VCaP (cell line): ENCODE measurements around the gene CREBL2.
"Not testable (repeated sequence)": the region's sequence is repeated elsewhere in the genome, so short reads cannot be mapped to it uniquely, and the experiment has no call there.

ENCODE experiments used
- H3K27ac ChIP-seq: fragments of 450-650 bp; 2 replicates; pipeline ENCODE4 v1.5.1; 2017
- TF ChIP-seq, protein P1 (sequence below): fragments of 450-650 bp; conservative IDR thresholded peaks from 2 replicates; pipeline ENCODE4 v1.5.1; 2017; ENCODE audit warnings: mild to moderate bottlenecking, moderate library complexity

Gene CREBL2

DNA sequence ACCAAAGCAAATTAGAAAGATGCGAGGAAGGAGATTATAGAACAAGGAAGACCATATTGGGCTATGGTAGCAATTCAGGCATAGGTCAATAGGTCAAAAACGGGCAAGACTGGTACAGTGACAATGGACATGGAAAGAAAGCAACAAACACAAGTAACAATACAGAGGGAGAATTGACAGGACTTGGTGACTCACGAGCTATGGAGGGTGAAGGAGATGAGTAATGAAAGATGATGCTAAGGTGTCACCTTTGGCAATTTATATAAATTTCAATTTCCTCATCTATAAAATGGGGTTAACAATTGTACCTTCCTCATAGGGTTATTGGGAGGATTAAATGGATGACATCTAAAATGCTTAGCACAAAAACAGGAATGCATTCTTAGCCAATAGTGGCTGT is 33.9 kb upstream of the CREBL2 start:
- no peak overlapping the region for H3K27ac ChIP-seq
- TF ChIP-seq, protein P1, sequence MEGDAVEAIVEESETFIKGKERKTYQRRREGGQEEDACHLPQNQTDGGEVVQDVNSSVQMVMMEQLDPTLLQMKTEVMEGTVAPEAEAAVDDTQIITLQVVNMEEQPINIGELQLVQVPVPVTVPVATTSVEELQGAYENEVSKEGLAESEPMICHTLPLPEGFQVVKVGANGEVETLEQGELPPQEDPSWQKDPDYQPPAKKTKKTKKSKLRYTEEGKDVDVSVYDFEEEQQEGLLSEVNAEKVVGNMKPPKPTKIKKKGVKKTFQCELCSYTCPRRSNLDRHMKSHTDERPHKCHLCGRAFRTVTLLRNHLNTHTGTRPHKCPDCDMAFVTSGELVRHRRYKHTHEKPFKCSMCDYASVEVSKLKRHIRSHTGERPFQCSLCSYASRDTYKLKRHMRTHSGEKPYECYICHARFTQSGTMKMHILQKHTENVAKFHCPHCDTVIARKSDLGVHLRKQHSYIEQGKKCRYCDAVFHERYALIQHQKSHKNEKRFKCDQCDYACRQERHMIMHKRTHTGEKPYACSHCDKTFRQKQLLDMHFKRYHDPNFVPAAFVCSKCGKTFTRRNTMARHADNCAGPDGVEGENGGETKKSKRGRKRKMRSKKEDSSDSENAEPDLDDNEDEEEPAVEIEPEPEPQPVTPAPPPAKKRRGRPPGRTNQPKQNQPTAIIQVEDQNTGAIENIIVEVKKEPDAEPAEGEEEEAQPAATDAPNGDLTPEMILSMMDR, result no peak

DNA sequence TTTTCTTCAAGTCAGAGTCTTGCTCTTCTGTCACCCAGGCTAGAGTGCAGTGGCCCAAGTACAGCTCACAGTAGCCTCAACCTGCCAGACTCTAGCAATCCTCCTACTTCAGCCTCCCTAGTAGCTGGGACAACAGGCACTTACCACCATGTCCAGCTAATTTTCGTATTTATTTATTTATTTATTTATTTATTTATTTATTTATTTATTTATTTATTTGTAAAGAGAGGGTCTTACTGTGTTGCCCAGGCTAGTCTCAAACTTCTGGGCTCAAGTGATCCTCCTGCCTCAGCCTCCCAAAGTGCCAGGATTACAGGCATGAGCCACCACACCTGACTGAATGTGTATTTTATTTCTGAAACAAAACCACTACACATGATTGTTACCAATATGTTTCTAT is 31.0 kb upstream of the CREBL2 start:
- H3K27ac ChIP-seq, result not testable (repeated sequence)

DNA sequence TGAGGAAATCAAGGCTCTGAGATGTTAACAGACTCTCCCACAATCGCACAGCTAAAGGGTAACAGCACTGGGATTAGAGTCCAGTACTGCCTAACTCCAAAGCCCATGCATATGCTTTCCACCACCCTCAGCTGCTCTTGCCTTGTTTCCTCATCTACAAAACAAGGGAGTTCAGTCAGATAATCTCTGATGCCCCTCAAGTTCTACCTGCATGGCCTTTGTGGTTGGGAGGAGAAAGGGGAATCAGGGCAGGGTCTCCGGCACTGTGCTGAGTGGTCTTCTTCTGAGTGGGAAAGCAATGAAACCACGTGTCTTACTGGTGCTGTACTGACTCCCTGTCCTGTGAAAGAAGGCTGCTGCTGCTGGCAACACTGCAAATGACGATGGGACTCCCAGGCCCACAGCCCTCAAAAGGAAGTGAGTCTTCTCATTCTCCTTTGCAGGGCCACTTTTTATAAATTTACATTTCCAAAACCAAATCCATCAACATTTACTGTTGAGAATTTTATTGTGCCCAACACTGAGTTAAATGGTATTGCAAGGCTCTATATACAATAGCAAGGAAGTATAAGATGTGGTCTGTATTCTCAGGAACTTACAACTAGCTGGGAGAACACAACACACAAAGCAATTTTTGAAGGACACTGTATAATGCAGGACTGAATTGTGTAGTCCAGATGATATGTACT is 29.3 kb upstream of the CREBL2 start:
- TF ChIP-seq, protein P1, result no peak
- no peak overlapping the region for H3K27ac ChIP-seq

DNA sequence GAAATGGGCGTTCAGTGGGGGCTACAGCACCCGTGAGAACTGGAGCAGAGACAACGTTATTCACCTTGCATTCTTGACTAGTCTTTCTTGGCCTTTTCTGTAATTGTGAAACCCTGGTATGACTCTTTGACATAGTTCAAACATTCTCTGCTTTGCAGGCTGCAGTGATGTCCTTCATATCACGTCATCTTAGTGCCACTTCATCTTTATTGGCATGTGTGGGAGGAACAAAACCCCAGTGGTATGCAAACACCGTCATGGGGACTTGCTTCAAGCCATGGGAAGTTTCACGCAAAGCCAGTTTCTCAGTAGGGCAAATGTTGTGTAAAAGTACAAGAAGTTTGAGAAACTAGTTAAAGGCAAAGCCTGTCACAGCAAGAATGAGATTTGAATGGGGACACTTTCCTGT is 28.8 kb upstream of the CREBL2 start:
- H3K27ac ChIP-seq, result no peak overlapping the region
- TF ChIP-seq, protein P1, result no peak

DNA sequence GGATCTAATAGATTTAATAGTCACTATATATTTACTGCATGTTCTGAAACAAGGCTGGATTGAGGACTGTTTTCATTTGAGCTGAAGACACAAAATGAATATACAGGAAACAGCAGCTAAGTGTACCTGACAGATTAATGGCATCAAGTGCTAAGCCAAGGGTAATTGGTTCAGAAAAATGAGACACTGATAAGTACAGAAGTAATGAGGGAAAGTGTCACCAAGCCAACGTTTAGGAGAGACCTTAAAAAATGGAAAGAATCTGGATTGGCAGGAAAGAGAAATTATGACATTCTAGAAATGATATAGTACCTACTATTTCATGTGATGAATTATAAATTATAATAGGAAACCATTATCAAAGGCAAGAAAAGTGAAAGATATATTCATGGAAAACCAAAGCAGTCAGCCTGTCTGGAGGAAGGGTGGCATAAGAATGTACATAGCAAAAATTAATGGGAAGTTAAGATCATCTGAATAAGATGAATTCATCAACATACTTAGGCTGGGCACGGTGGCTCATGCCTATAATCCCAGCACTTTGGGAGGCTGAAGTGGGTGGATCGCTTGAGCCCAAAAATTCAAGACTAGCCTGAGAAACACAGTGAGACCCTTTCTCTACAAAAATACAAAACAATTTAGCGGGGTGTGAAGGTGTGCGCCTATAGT is 28.0 kb upstream of the CREBL2 start:
- TF ChIP-seq, protein P1, result no peak
- peak overlapping the region; percentile 96; the same call in 1 of the 2 replicates for H3K27ac ChIP-seq

DNA sequence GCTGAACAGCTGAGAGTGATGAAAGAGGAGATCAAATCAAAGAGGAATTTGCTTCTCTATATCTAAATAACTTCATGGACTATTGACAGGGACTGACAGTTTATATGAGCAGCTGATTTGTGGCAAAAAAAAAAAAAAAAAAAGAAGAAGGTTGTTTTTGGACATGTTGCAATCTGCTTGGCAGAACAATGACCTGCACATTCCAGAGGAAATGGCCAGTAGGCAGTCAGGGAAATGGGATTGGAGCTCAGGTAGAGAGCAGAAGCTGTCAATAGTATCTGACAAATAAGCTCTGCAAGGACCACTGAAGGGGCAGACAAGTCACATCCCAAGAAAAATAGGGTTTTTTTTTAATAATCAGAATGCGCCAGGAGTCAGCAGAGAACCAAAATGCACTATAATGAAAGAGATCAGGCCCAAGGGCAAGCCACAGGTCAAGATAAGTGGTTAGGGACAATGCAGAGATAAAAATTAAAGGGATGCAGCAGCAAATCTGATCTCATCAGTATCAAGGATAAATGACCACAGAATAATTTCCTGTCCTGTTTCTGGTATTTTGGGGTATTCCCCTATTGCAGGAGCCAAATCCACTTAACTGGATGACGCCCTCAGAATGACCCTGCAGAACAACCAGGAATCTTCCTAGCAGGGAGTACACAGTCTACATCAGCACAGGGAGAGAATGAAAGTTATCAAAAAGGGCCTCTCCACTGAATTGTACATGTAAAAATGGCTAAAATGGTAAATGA is 26.4 kb upstream of the CREBL2 start:
- TF ChIP-seq, protein P1, result no peak
- H3K27ac ChIP-seq, result peak overlapping the region; percentile 96

DNA sequence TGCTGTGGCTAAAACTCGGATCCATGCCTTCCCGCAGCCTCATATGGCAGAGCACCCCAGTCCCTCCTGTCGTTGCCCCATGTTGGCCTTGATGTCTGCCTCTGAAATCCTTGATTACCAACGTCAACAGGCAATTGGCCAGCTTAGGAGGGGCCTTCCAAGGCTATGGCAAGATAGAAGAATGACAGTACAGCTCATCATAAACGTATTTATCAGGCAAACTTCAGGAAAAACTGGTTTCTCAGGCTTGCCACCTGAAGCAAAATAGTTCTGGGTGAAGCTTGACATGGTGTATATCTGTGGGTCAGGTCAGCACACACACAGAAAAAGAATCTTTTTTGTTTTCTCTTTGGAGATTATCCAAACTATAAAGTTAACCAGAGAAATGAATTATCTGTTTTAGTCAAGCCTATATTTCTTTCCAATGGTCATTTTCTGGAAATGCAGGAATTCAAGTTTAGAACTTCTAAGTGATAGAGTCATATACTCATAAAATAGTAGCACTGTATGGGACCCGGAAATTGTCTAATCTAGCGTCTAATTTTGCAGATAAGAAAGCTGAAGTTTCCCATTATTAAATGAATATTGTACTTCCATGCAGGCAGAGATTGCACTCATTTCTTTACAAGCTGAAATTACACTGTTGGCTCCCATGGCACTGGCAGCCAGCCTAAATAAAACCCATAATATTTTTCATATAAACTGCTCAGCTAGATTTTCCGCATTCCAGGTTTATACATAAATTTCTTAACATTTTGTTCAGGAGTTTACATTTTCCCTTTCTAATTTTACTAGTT is 24.6 kb upstream of the CREBL2 start:
- TF ChIP-seq, protein P1, result no peak
- peak overlapping the region; percentile 96 for H3K27ac ChIP-seq
